ENCODE results near the gene SETDB1. TPM values are rescaled to one million over a fixed set of nuclear protein-coding genes. Genes with fewer than 3 reads are reported as not detected.
"Not testable (repeated sequence)": the region's sequence is repeated elsewhere in the genome, so short reads cannot be mapped to it uniquely, and the experiment has no call there.

Gene SETDB1
- total and polyA plus RNA-seq, 2 donors, result 21.0 to 47.6 TPM

DNA sequence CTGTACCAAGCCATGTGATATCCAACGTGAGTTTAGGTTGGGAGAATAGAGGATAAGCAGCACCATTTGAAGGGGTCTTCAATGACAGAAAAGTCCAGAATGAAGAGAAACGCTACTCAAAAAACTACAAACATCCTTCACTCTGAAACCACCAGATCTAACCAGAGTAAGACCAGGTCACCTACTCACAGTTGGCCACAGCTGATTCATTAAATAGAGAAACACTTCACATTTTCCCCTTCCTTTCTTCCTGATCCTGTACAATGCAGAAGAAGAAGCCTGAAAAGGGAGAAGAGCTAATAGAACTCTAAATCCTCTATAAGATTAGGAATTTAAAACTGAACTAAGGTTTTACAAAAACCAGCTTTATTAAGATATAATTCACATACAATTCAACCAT, 19.4 kb upstream of the SETDB1 start:
- no peak overlapping the region for H3K27ac ChIP-seq (ENCODE audit: low read depth)
- 82% methylated on average over 2 of the region's 2 CpGs for WGBS
- H3K36me3 ChIP-seq (ENCODE audit: insufficient read depth), result no peaks in the 10 kb centered on the region

GRCh38 chr1:150909585-150910180, 16.5 kb upstream of the SETDB1 start:
- no peak for DNase-seq (ENCODE audit: extremely low spot score)
- Histone ChIP-seq H3K36me3 (ENCODE audit: insufficient read depth) (no peaks in the 10 kb centered on the region), H3K4me1 (ENCODE audit: insufficient read depth) (no peaks in the 10 kb centered on the region), H3K27ac (ENCODE audit: low read depth) (no peak overlapping the region), H3K4me3 (ENCODE audit: low read depth, low read length) (no peak overlapping the region)
- WGBS, result 88% methylated on average over 4 of the region's 4 CpGs

More for the DNA sequence above, 19.4 kb upstream of the SETDB1 start:
- H3K4me3 ChIP-seq (ENCODE audit: low read depth, low read length), result no peak overlapping the region
- H3K4me1 ChIP-seq (ENCODE audit: insufficient read depth), result no peaks in the 10 kb centered on the region
- DNase-seq (ENCODE audit: extremely low spot score), result no peak

DNA sequence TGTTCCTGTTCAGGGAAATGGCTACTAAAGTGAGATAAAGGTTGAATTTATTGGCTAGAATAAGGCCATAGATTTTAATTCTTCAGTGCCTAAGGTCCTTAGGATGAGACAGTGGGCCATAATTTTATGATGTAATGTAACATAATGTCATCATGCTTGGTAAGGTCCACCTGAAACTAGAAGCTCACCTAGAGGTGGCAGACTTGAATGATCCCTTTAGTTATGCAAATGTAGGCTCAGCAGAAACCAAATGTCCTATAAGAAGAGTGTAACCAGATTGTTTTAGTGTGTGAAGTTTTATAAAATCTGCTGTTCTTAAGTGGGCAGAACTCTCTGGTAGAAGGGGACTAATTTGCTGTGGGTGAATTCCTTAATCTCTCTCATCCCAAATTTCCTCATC, 13.5 kb upstream of the SETDB1 start:
- Histone ChIP-seq H3K36me3 (ENCODE audit: insufficient read depth) (no peaks in the 10 kb centered on the region), H3K4me1 (ENCODE audit: insufficient read depth) (no peaks in the 10 kb centered on the region), H3K27ac (ENCODE audit: low read depth) (no peak overlapping the region), H3K4me3 (ENCODE audit: low read depth, low read length) (no peak overlapping the region)
- no peak for DNase-seq (ENCODE audit: extremely low spot score)

DNA sequence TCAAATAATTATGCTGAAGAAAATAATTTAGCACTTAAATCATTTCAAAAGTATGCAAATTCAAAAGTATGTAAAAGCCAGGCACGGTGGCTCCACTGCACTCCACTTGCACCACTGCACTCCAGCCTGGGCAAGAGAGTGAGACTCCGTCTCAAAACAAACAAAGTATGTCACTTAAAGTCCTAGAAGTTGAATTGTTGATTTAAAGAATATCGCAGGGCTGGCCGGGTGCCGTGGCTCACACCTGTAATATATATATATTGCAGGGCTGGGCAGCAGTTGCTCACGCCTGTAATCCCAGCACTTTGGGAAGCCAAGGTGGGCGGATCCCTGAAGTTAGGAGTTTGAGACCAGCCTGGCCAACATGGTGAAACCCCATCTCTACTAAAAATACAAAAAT, 8.8 kb upstream of the SETDB1 start:
- Histone ChIP-seq H3K27ac (ENCODE audit: low read depth) (no peak overlapping the region), H3K36me3 (ENCODE audit: insufficient read depth) (no peaks in the 10 kb centered on the region), H3K4me1 (ENCODE audit: insufficient read depth) (no peaks in the 10 kb centered on the region), H3K4me3 (ENCODE audit: low read depth, low read length) (no peak overlapping the region)
- no peak for DNase-seq (ENCODE audit: extremely low spot score)
- WGBS, result 79% methylated on average over 7 of the region's 7 CpGs

GRCh38 chr1:150922519-150922975, 3.6 kb upstream of the SETDB1 start:
- 42% methylated on average over 2 of the region's 2 CpGs for WGBS
- Histone ChIP-seq H3K4me1 (ENCODE audit: insufficient read depth) (no peaks in the 10 kb centered on the region), H3K4me3 (ENCODE audit: low read depth, low read length) (no peak overlapping the region), H3K36me3 (ENCODE audit: insufficient read depth) (no peaks in the 10 kb centered on the region), H3K27ac (ENCODE audit: low read depth) (no peak overlapping the region)
- DNase-seq (ENCODE audit: extremely low spot score), result no peak

DNA sequence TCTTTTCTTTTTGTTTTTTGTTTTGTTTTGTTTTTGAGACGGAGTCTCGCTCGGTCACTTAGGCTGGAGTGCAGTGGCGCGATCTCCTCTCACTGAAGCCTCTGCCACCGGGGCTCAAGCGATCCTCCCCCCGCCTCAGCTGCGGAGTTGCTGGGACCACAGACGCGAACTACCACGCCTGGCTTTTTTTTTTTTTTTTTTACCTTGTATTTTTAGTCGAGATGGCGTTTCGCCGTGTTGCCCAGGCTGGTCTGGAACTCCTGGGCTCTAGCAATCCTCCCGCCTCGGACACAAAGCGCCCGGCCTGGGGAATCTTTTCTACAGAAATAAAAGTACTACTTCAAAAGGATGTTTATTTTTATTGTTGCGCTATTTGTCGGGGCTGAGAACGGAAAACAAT, 1.1 kb upstream of the SETDB1 start:
- H3K36me3 ChIP-seq (ENCODE audit: insufficient read depth), result peaks cover 4% of the 10 kb centered on the region
- DNase-seq (ENCODE audit: extremely low spot score), result no peak
- no peak overlapping the region for H3K27ac ChIP-seq (ENCODE audit: low read depth)

DNA sequence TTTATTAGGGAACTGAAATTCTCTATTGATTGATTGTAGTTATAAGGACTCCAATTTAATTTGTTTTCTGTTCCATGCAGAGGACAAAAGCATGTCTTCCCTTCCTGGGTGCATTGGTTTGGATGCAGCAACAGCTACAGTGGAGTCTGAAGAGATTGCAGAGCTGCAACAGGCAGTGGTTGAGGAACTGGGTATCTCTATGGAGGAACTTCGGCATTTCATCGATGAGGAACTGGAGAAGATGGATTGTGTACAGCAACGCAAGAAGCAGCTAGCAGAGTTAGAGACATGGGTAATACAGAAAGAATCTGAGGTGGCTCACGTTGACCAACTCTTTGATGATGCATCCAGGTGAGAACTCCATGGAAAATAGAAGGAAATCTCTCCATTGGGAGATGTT, 1.5 kb downstream of the SETDB1 start:
- 93% methylated on average over 4 of the region's 4 CpGs for whole genome bisulfite sequencing
- Histone ChIP-seq H3K4me3 (ENCODE audit: low read depth, low read length) (no peak overlapping the region), H3K27ac (ENCODE audit: low read depth) (no peak overlapping the region), H3K4me1 (ENCODE audit: insufficient read depth) (no peaks in the 10 kb centered on the region), H3K36me3 (ENCODE audit: insufficient read depth) (peaks cover 4% of the 10 kb centered on the region)
- no peak for DNase-seq (ENCODE audit: extremely low spot score)

More for the DNA sequence above, 1.1 kb upstream of the SETDB1 start:
- H3K4me1 ChIP-seq (ENCODE audit: insufficient read depth), result no peaks in the 10 kb centered on the region
- no peak overlapping the region for H3K4me3 ChIP-seq (ENCODE audit: low read depth, low read length)
- 61% methylated on average over 23 of the region's 23 CpGs for WGBS

GRCh38 chr1:150928286-150928685, 2.1 kb downstream of the SETDB1 start:
- Histone ChIP-seq H3K4me1 (ENCODE audit: insufficient read depth) (no peaks in the 10 kb centered on the region), H3K27ac (ENCODE audit: low read depth) (no peak overlapping the region), H3K4me3 (ENCODE audit: low read depth, low read length) (no peak overlapping the region), H3K36me3 (ENCODE audit: insufficient read depth) (peaks cover 6% of the 10 kb centered on the region)
- 98% methylated on average over 3 of the region's 3 CpGs for WGBS
- DNase-seq (ENCODE audit: extremely low spot score), result no peak

DNA sequence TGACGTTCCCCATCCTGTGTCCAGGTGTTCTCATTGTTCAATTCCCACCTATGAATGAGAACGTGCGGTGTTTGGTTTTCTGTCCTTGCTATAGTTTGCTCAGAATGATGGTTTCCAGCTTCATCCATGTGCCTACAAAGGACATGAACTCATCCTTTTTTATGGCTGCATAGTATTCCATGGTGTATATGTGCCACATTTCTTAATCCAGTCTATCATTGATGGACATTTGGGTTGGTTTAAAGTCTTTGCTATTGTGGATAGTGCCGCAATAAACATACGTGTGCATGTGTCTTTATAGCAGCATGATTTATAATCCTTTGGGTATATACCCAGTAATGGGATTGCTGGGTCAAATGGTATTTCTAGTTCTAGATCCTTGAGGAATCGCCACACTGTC, 2.6 kb downstream of the SETDB1 start:
- not testable (repeated sequence) for H3K36me3 ChIP-seq (ENCODE audit: insufficient read depth); H3K4me1 ChIP-seq (ENCODE audit: insufficient read depth); H3K27ac ChIP-seq (ENCODE audit: low read depth); DNase-seq (ENCODE audit: extremely low spot score); H3K4me3 ChIP-seq (ENCODE audit: low read depth, low read length)
- WGBS, result 94% methylated on average over 6 of the region's 6 CpGs

DNA sequence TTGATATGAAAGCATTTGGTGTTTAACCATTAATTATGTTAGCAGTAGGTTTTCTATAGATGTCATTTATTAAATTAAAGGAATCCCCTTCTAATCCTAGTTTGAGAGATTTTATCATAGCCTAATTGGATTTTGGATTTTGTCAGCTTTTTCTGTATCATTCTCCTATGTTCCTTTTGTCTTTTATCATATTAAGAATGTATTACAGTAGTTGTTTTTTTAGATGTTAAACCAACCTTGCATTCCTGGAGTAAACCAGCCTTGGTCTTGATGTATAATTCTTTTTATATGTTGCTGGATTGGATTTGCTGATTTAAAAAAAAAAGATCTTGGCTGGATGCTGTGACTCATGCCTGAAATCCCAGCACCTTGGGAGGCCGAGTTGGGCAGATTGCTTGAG, 5.6 kb downstream of the SETDB1 start:
- no peak overlapping the region for H3K4me3 ChIP-seq (ENCODE audit: low read depth, low read length)
- no peak for DNase-seq (ENCODE audit: extremely low spot score)
- no peak overlapping the region for H3K27ac ChIP-seq (ENCODE audit: low read depth)
- peaks cover 6% of the 10 kb centered on the region for H3K36me3 ChIP-seq (ENCODE audit: insufficient read depth)
- H3K4me1 ChIP-seq (ENCODE audit: insufficient read depth), result no peaks in the 10 kb centered on the region
- WGBS, result 95% methylated on average over 1 of the region's 1 CpG

DNA sequence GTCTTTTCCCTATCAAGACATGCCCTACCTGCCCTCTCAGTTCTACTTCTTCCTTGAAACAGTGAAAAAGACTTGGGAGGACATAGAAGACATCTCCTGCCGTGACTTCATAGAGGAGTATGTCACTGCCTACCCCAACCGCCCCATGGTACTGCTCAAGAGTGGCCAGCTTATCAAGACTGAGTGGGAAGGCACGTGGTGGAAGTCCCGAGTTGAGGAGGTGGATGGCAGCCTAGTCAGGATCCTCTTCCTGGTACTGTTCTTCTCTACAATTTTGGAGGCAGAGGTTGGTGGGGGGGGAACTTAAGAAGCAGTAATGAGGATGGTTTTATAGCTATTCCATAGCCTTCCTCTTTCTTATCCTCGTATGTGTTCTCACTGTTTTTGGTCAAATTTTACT, 18.7 kb downstream of the SETDB1 start:
- H3K36me3 ChIP-seq (ENCODE audit: insufficient read depth), result peaks cover 17% of the 10 kb centered on the region
- H3K27ac ChIP-seq (ENCODE audit: low read depth), result no peak overlapping the region
- no peak overlapping the region for H3K4me3 ChIP-seq (ENCODE audit: low read depth, low read length)
- H3K4me1 ChIP-seq (ENCODE audit: insufficient read depth), result no peaks in the 10 kb centered on the region
- no peak for DNase-seq (ENCODE audit: extremely low spot score)
- WGBS, result 88% methylated on average over 5 of the region's 5 CpGs

DNA sequence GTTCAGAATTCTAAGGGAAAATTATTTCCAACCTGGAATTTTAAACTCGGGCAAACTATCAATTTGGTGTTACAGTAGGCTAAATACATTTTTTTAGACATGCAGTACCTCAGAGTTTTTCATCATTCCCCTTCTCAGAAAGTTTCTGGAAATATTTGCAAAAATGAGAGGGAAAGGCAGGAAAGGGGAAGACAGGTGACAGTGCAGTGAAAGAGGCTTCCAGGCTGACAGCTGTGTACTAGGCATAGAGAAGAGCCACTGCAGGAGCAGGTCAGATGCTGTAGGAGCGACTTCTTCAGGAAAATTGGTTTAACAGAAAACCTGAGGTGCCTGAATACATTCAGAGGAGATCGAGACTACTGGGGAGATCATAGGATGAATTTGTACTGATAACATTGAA, 28.5 kb downstream of the SETDB1 start:
- Histone ChIP-seq H3K4me1 (ENCODE audit: insufficient read depth) (no peaks in the 10 kb centered on the region), H3K36me3 (ENCODE audit: insufficient read depth) (peaks cover 10% of the 10 kb centered on the region), H3K4me3 (ENCODE audit: low read depth, low read length) (no peak overlapping the region), H3K27ac (ENCODE audit: low read depth) (no peak overlapping the region)
- DNase-seq (ENCODE audit: extremely low spot score), result no peak
- 93% methylated on average over 3 of the region's 3 CpGs for WGBS

GRCh38 chr1:150955280-150955679, 29.1 kb downstream of the SETDB1 start:
- Histone ChIP-seq H3K4me1 (ENCODE audit: insufficient read depth) (no peaks in the 10 kb centered on the region), H3K4me3 (ENCODE audit: low read depth, low read length) (no peak overlapping the region), H3K36me3 (ENCODE audit: insufficient read depth) (peaks cover 10% of the 10 kb centered on the region), H3K27ac (ENCODE audit: low read depth) (no peak overlapping the region)
- DNase-seq (ENCODE audit: extremely low spot score), result no peak

DNA sequence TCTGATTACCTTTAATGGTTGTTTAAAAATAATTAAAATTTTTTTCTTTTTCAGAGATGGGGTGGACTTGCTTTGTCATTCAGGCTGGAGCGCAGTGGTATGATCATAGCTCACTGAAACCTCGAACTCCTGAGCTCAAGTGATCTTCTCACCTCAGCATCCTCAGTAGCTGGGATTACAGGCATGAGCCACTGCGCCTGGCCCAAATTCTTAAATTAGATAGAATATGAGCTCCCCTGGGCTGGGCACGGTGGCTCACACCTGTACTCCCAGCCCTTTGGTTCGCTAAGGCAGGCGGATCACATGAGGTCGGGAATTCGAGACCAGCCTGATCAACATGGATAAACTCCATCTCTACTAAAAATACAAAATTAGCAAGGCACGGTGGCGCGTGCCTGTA, 31.5 kb downstream of the SETDB1 start:
- peaks cover 5% of the 10 kb centered on the region for H3K36me3 ChIP-seq (ENCODE audit: insufficient read depth)
- whole genome bisulfite sequencing, result 97% methylated on average over 11 of the region's 11 CpGs
- DNase-seq (ENCODE audit: extremely low spot score), result no peak
- H3K4me3 ChIP-seq (ENCODE audit: low read depth, low read length), result no peak overlapping the region
- H3K27ac ChIP-seq (ENCODE audit: low read depth), result no peak overlapping the region
- no peaks in the 10 kb centered on the region for H3K4me1 ChIP-seq (ENCODE audit: insufficient read depth)

- no peak for DNase-seq (ENCODE audit: extremely low spot score)
- H3K27ac ChIP-seq (ENCODE audit: low read depth), result no peak overlapping the region
- peaks cover 3% of the 10 kb centered on the region for H3K36me3 ChIP-seq (ENCODE audit: insufficient read depth)
- H3K4me1 ChIP-seq (ENCODE audit: insufficient read depth), result no peaks in the 10 kb centered on the region
- WGBS, result 96% methylated on average over 7 of the region's 7 CpGs
- H3K4me3 ChIP-seq (ENCODE audit: low read depth, low read length), result no peak overlapping the region
These were observed 34.5 kb downstream of the SETDB1 start for GRCh38 chr1:150960646-150961045.
